Tibial nerve (tissue), 3 donors: ENCODE results near the gene PTPRM.

Experiments
- CTCF ChIP-seq, 5 experiments: fragments of 200-600 bp in 3 of 5; fragments of 450-650 bp in 2 of 5; sonication (generic) in 3 of 5; IDR thresholded peaks; one replicate each; pipeline ENCODE4 v1.5.1; 2016 to 2019; ENCODE audit warnings: antibody characterized with exemption in 5 of 5, mild to moderate bottlenecking in 3 of 5, moderate library complexity in 2 of 5
- POLR2A ChIP-seq, 2 donors: fragments of 450-650 bp; IDR thresholded peaks; one replicate each; pipeline ENCODE4 v1.6.1; 2017; ENCODE audit warnings: antibody characterized with exemption in 2 of 2, mild to moderate bottlenecking in 2 of 2, moderate library complexity in 2 of 2

- TF ChIP-seq CTCF (IDR thresholded peaks at IDR 0.05) (no peak), POLR2A (IDR thresholded peaks at IDR 0.05) (no peak)
Measured at GRCh38 chr18:7645756-7646155, 78.6 kb downstream of the PTPRM start.
